ENCODE results near the gene CTRB2. TPM values are rescaled to one million over a fixed set of nuclear protein-coding genes. Genes with fewer than 3 reads are reported as not detected.
"Not testable (repeated sequence)": the region's sequence is repeated elsewhere in the genome, so short reads cannot be mapped to it uniquely, and the experiment has no call there.

CTRB2 gene
- total RNA-seq, 1 donor from 2014 or later = not detected

- H3K36me3 Mint-ChIP-seq = no peaks in the 10 kb centered on the region
- H3K4me1 Mint-ChIP-seq = no peaks in the 10 kb centered on the region
- DNase-seq (ENCODE audit: low spot score in 2 of 2, unreplicated experiment in 2 of 2) = no peak
- no peak for TF ChIP-seq CTCF (IDR thresholded peaks at IDR 0.05; ENCODE audit: unreplicated experiment)
- no peaks in the 10 kb centered on the region for H3K9me3 Mint-ChIP-seq
- H3K27ac Mint-ChIP-seq = no peak overlapping the region
- no peak overlapping the region for H3K4me3 Mint-ChIP-seq
- no peaks in the 10 kb centered on the region for H3K27me3 Mint-ChIP-seq (ENCODE audit: low read depth)
Measured at GRCh38 chr16:75207831-75208230, 870 bp upstream of the CTRB2 start.

GRCh38 chr16:75205961-75206748 lies 806 bp downstream of the CTRB2 start:
- H3K27ac Mint-ChIP-seq; H3K9me3 Mint-ChIP-seq; H3K27me3 Mint-ChIP-seq (ENCODE audit: low read depth); DNase-seq (ENCODE audit: low spot score in 2 of 2, unreplicated experiment in 2 of 2); H3K4me3 Mint-ChIP-seq; H3K36me3 Mint-ChIP-seq; H3K4me1 Mint-ChIP-seq: not testable (repeated sequence)

- not testable (repeated sequence) for H3K4me3 Mint-ChIP-seq; H3K36me3 Mint-ChIP-seq; H3K9me3 Mint-ChIP-seq; H3K27ac Mint-ChIP-seq; H3K4me1 Mint-ChIP-seq; H3K27me3 Mint-ChIP-seq (ENCODE audit: low read depth); DNase-seq (ENCODE audit: low spot score in 2 of 2, unreplicated experiment in 2 of 2)
Measured at GRCh38 chr16:75205438-75205837, 1.5 kb downstream of the CTRB2 start.

DNA sequence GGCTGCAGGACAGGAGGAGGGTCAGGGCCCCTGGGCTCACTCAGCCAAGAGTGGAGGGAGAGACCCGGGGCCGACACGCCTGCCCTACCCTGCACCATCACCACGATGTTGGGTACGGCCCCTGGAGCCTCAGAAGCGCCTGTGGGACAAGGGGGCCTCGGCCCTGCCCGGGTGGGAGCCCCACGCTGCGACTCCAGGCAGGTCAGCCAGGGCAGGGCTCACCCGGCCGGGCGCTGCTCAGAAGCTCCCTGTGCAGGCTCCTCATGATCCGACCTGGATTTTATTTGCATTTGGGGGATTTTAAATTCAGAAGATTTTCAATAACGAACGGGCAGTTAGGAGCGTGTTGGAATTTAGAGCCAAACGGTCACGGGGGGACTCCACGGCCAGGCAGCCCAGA lies 2.1 kb downstream of the CTRB2 start:
- not testable (repeated sequence) for H3K27ac Mint-ChIP-seq; H3K9me3 Mint-ChIP-seq; H3K4me1 Mint-ChIP-seq; H3K27me3 Mint-ChIP-seq (ENCODE audit: low read depth); DNase-seq (ENCODE audit: low spot score in 2 of 2, unreplicated experiment in 2 of 2); H3K4me3 Mint-ChIP-seq; H3K36me3 Mint-ChIP-seq

DNA sequence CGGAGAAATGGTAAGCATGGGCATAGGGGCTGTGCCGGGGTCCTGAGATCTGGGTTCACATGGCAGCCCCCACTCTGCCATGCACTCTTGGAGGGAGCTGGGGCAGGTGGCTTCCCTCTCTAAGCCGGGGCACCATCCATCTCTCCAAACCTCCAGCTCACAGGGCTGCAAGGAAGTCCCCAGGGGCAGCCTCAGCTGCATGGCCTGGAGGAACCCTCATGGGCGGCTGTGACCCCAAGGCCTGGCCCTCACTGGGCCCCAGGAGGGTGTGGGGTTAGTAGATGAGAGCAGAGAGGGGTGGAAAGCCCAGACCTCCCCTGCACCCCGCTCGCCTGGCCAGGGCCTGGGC lies 2.6 kb downstream of the CTRB2 start:
- H3K4me1 Mint-ChIP-seq = no peaks in the 10 kb centered on the region
- no peak overlapping the region for H3K27ac Mint-ChIP-seq
- no peak overlapping the region for H3K4me3 Mint-ChIP-seq
- no peaks in the 10 kb centered on the region for H3K27me3 Mint-ChIP-seq (ENCODE audit: low read depth)
- no peaks in the 10 kb centered on the region for H3K9me3 Mint-ChIP-seq
- no peak for DNase-seq (ENCODE audit: low spot score in 2 of 2, unreplicated experiment in 2 of 2)
- TF ChIP-seq CTCF (IDR thresholded peaks at IDR 0.05; ENCODE audit: unreplicated experiment) = no peak
- H3K36me3 Mint-ChIP-seq = no peaks in the 10 kb centered on the region

DNA sequence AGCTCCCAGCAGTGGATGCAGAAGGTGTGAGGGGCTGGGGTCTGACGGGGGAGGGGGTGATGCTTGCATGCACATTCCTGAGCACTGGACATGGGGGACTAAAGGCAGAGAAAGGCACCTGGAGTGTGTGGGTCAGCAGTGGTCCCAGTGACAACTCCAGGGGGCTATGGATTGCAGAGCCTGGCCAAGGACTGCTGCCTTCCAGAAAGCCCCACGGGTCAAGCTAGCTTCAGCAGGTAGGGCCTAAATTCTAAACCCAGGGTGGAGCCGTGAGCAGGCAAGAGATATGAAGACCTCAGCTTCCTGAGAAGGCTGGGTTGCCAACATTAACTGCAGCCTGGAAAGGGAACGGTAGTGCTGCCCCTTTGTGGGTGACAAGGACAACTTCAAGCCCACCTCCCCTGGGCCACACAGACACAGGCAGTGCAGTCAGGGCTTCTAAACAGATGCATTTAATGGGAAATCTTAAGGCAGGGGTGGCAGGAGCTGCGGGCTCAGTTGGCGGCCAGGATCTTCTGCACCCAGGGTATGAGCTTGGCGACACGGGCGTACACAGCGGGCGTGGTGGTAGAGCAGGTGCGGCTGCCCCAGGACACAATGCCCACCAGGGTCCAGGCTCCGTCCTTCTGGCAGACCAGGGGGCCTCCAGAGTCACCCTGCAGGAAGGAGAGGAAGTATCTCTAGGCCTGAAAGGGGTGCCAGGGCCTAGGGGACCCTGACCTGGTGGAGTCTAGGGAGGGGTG lies 3.1 kb downstream of the CTRB2 start:
- Mint-ChIP-seq H3K9me3 (no peaks in the 10 kb centered on the region), H3K4me1 (no peaks in the 10 kb centered on the region), H3K36me3 (no peaks in the 10 kb centered on the region), H3K27me3 (ENCODE audit: low read depth) (no peaks in the 10 kb centered on the region), H3K4me3 (no peak overlapping the region), H3K27ac (no peak overlapping the region)
- TF ChIP-seq CTCF (IDR thresholded peaks at IDR 0.05; ENCODE audit: unreplicated experiment) = no peak
- DNase-seq (ENCODE audit: low spot score in 2 of 2, unreplicated experiment in 2 of 2) = no peak

DNA sequence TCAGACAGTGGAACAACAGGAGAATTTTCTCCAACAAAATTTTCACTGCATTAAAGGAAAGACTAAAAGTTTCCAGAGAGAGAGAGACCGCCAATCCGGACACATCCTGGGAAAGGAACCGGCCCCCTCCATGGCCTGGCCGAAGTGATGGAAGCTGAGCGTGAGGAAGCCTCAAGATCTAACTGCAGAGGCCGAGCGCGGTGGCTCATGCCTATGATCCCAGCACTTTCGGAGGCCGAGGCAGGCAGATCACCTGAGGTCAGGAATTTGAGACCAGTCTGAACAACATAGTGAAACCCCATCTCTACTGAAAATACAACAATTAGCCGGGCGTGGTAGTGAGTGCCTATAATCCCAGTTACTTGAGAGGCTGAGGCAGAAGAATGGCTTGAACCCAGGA lies 3.9 kb downstream of the CTRB2 start:
- H3K9me3 Mint-ChIP-seq = no peaks in the 10 kb centered on the region
- H3K36me3 Mint-ChIP-seq = no peaks in the 10 kb centered on the region
- peaks cover 4% of the 10 kb centered on the region for H3K4me1 Mint-ChIP-seq
- no peak for TF ChIP-seq CTCF (IDR thresholded peaks at IDR 0.05; ENCODE audit: unreplicated experiment)
- H3K4me3 Mint-ChIP-seq = no peak overlapping the region
- DNase-seq (ENCODE audit: low spot score in 2 of 2, unreplicated experiment in 2 of 2) = no peak
- no peaks in the 10 kb centered on the region for H3K27me3 Mint-ChIP-seq (ENCODE audit: low read depth)
- H3K27ac Mint-ChIP-seq = no peak overlapping the region

Measured in mesothelial cell of epicardium (in vitro differentiated cells).